Bone marrow (tissue), 2 donors: Measurements from ENCODE around the gene DENND4A.
"Not testable (repeated sequence)": the region's sequence is repeated elsewhere in the genome, so short reads cannot be mapped to it uniquely, and the experiment has no call there.

ENCODE experiments used
- DNase-seq, 2 donors: peaks; one replicate each; lab custom pipeline; 2025; lab: John Stamatoyannopoulos, UW

DENND4A gene

GRCh38 chr15:65789105-65789504, 3.0 kb downstream of the DENND4A start:
- DNase-seq = no peak

- no peak for DNase-seq
These were observed 4.8 kb downstream of the DENND4A start for GRCh38 chr15:65787260-65787659.

- DNase-seq = no peak
These were observed 6.9 kb downstream of the DENND4A start for GRCh38 chr15:65785151-65785550.

GRCh38 chr15:65783872-65784271, 8.2 kb downstream of the DENND4A start:
- DNase-seq = no peak

- no peak for DNase-seq
These were observed 10.0 kb downstream of the DENND4A start for GRCh38 chr15:65782096-65782495.

GRCh38 chr15:65778701-65779100, 13.4 kb downstream of the DENND4A start:
- not testable (repeated sequence) for DNase-seq

GRCh38 chr15:65778269-65778668, 13.8 kb downstream of the DENND4A start:
- DNase-seq = no peak

GRCh38 chr15:65777843-65778242, 14.2 kb downstream of the DENND4A start:
- no peak for DNase-seq

- DNase-seq = no peak
These were observed 15.0 kb downstream of the DENND4A start for GRCh38 chr15:65777053-65777452.

- DNase-seq = no peak
These were observed 18.5 kb downstream of the DENND4A start for GRCh38 chr15:65773386-65774111.

GRCh38 chr15:65772930-65773329, 19.2 kb downstream of the DENND4A start:
- DNase-seq = no peak

GRCh38 chr15:65771870-65772269, 20.2 kb downstream of the DENND4A start:
- no peak for DNase-seq

GRCh38 chr15:65769482-65769881, 22.6 kb downstream of the DENND4A start:
- no peak for DNase-seq

GRCh38 chr15:65767895-65768294, 24.2 kb downstream of the DENND4A start:
- no peak for DNase-seq

- no peak for DNase-seq
These were observed 24.9 kb downstream of the DENND4A start for GRCh38 chr15:65767264-65767595.

- no peak for DNase-seq
These were observed 25.4 kb downstream of the DENND4A start for GRCh38 chr15:65766422-65767263.

- no peak for DNase-seq
These were observed 27.0 kb downstream of the DENND4A start for GRCh38 chr15:65765106-65765505.

- no peak for DNase-seq
These were observed 28.9 kb downstream of the DENND4A start for GRCh38 chr15:65762914-65763787.

- DNase-seq = no peak
These were observed 29.7 kb downstream of the DENND4A start for GRCh38 chr15:65762399-65762798.

GRCh38 chr15:65761210-65761926, 30.7 kb downstream of the DENND4A start:
- no peak for DNase-seq

GRCh38 chr15:65759441-65759840, 32.7 kb downstream of the DENND4A start:
- DNase-seq = no peak

- DNase-seq = no peak
These were observed 33.9 kb downstream of the DENND4A start for GRCh38 chr15:65758242-65758641.
